ENCODE measurements around the gene TRDMT1. TPM values are rescaled to one million over a fixed set of nuclear protein-coding genes. Genes with fewer than 3 reads are reported as not detected.

TRDMT1 gene
- total and polyA plus RNA-seq, 3 donors from 2014 or later = 6.9 to 12.1 (median 9.7) TPM

- TF ChIP-seq POLR2A (IDR thresholded peaks at IDR 0.05) = no peak
- TF ChIP-seq, protein P1, sequence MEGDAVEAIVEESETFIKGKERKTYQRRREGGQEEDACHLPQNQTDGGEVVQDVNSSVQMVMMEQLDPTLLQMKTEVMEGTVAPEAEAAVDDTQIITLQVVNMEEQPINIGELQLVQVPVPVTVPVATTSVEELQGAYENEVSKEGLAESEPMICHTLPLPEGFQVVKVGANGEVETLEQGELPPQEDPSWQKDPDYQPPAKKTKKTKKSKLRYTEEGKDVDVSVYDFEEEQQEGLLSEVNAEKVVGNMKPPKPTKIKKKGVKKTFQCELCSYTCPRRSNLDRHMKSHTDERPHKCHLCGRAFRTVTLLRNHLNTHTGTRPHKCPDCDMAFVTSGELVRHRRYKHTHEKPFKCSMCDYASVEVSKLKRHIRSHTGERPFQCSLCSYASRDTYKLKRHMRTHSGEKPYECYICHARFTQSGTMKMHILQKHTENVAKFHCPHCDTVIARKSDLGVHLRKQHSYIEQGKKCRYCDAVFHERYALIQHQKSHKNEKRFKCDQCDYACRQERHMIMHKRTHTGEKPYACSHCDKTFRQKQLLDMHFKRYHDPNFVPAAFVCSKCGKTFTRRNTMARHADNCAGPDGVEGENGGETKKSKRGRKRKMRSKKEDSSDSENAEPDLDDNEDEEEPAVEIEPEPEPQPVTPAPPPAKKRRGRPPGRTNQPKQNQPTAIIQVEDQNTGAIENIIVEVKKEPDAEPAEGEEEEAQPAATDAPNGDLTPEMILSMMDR (IDR thresholded peaks at IDR 0.05) = no peak
- Histone ChIP-seq H3K4me3 (no peak overlapping the region), H3K27me3 (no peaks in the 10 kb centered on the region), H3K4me1 (peaks cover 5% of the 10 kb centered on the region), H3K27ac (no peak overlapping the region), H3K36me3 (ENCODE audit: low read depth, missing control alignments) (no peaks in the 10 kb centered on the region), H3K9me3 (no peaks in the 10 kb centered on the region)
- no peak for DNase-seq
- 51 to 52% methylated on average over 4 of the region's 4 CpGs for WGBS, 2 donors
- intact Hi-C loops (cut with DNase I; ENCODE audit: low total_unique reads) = no loop called here
Measured at GRCh38 chr10:17171141-17171641, 30.3 kb downstream of the TRDMT1 start.

DNA sequence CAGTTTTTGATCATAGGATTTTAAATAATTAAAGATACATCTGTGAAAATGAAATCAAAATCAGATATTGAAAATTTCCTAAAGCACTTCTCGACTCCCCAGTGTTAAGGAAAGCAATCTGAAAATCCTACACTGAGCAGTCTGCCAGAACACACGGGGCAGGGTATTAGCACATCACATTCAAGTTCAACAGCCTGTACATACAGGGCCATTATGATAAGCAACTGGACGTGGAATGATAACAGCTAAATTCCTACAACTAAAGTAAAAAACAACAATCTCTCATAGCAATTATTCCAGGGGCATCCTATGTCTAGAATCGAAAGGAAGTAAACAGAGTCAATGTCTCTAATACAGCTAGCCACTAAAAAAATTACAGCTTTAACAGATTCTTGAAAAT lies 31.7 kb downstream of the TRDMT1 start:
- Histone ChIP-seq H3K9me3 (no peaks in the 10 kb centered on the region), H3K27me3 (no peaks in the 10 kb centered on the region), H3K4me1 (peaks cover 5% of the 10 kb centered on the region), H3K4me3 (no peak overlapping the region), H3K27ac (no peak overlapping the region), H3K36me3 (ENCODE audit: low read depth, missing control alignments) (no peaks in the 10 kb centered on the region)
- DNase-seq = no peak
- intact Hi-C loops (cut with DNase I; ENCODE audit: low total_unique reads) = no loop called here
- WGBS, 2 donors = 44 to 50% methylated on average over 4 of the region's 4 CpGs
- no peak for TF ChIP-seq POLR2A (IDR thresholded peaks at IDR 0.05)
- TF ChIP-seq, protein P1 (IDR thresholded peaks at IDR 0.05) = no peak

DNA sequence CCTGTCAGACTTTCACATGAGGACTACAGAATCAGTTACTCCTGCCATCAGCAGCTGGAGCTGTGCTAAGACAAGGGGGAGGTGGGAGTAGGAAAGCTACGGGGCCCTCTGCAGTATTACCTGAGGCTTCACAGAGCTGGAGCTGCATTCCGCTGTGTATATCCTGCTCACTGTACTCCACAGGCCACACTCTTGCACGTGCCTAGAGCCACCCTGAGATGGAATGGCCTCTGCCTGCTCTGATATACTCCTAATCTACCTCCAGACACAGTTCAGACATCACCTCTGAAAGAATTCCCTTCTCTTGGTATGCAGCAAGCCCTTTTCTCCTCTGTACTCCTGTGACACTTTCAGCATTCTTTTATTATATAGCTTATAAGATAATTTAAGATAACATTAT lies 34.8 kb downstream of the TRDMT1 start:
- TF ChIP-seq, protein P1 (IDR thresholded peaks at IDR 0.05) = no peak
- no peak for TF ChIP-seq POLR2A (IDR thresholded peaks at IDR 0.05)
- WGBS, 2 donors = 74 to 75% methylated on average over 3 of the region's 3 CpGs
- peaks cover 5% of the 10 kb centered on the region for H3K4me1 ChIP-seq

GRCh38 chr10:17162828-17163227 lies 38.6 kb downstream of the TRDMT1 start:
- no peaks in the 10 kb centered on the region for H3K27me3 ChIP-seq

More for the DNA sequence above, 34.8 kb downstream of the TRDMT1 start:
- no peak for DNase-seq
- Histone ChIP-seq H3K27me3 (no peaks in the 10 kb centered on the region), H3K4me3 (no peak overlapping the region), H3K9me3 (no peaks in the 10 kb centered on the region), H3K36me3 (ENCODE audit: low read depth, missing control alignments) (no peaks in the 10 kb centered on the region), H3K27ac (no peak overlapping the region)
- intact Hi-C loops (cut with DNase I; ENCODE audit: low total_unique reads) = no loop called here

DNA sequence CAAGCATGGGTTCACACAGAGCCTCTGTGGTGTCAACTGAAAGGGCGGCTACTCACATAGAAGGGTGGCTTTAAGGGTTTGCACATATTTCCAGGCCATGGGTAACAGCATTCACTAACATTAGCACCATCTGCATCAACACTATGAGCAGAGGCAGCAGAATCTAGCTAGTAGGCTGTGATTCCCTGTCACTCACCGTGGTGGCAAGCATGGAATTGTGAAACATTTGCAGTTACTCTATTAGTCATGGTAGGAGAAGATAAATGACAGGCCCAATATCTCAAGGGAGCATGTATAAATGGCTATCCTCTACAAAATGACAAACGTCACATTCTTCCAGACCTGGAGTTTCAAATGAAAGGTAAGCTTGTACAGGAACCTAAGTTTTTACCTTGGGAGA lies 39.7 kb downstream of the TRDMT1 start:
- no peaks in the 10 kb centered on the region for H3K27me3 ChIP-seq
- H3K27ac ChIP-seq = no peak overlapping the region
- no peak for TF ChIP-seq POLR2A (IDR thresholded peaks at IDR 0.05)
- TF ChIP-seq, protein P1 (IDR thresholded peaks at IDR 0.05) = no peak
- no peak for DNase-seq
- no peaks in the 10 kb centered on the region for H3K36me3 ChIP-seq (ENCODE audit: low read depth, missing control alignments)
- intact Hi-C loops (cut with DNase I; ENCODE audit: low total_unique reads) = no loop called here
- no peak overlapping the region for H3K4me3 ChIP-seq
- no peaks in the 10 kb centered on the region for H3K4me1 ChIP-seq
- no peaks in the 10 kb centered on the region for H3K9me3 ChIP-seq
- WGBS, 2 donors = 63 to 64% methylated on average over 3 of the region's 3 CpGs

More at GRCh38 chr10:17162828-17163227, 38.6 kb downstream of the TRDMT1 start:
- DNase-seq = no peak
- Histone ChIP-seq H3K4me1 (no peaks in the 10 kb centered on the region), H3K27ac (no peak overlapping the region), H3K9me3 (no peaks in the 10 kb centered on the region), H3K36me3 (ENCODE audit: low read depth, missing control alignments) (no peaks in the 10 kb centered on the region), H3K4me3 (no peak overlapping the region)
- intact Hi-C loops (cut with DNase I; ENCODE audit: low total_unique reads) = no loop called here
- 84 to 91% methylated on average over 2 of the region's 2 CpGs for WGBS, 2 donors
- TF ChIP-seq, protein P1 (IDR thresholded peaks at IDR 0.05) = no peak
- no peak for TF ChIP-seq POLR2A (IDR thresholded peaks at IDR 0.05)

Data from testis (tissue), 3 donors.